Measurements from ENCODE around the gene MIDN.

MIDN gene

GRCh38 chr19:1282588-1283206 is 34.3 kb downstream of the MIDN start:
- DNase-seq (ENCODE audit: low read depth in 2 of 2), result no peak

GRCh38 chr19:1283207-1283916 is 35.0 kb downstream of the MIDN start:
- no peak for DNase-seq (ENCODE audit: low read depth in 2 of 2)

- DNase-seq (ENCODE audit: low read depth in 2 of 2), result no peak
Observed at GRCh38 chr19:1283917-1284292, 35.5 kb downstream of the MIDN start.

GRCh38 chr19:1284293-1284978 is 36.1 kb downstream of the MIDN start:
- no peak for DNase-seq (ENCODE audit: low read depth in 2 of 2)

GRCh38 chr19:1284979-1285736 is 36.8 kb downstream of the MIDN start:
- DNase-seq (ENCODE audit: low read depth in 2 of 2), result no peak

- no peak for DNase-seq (ENCODE audit: low read depth in 2 of 2)
Observed at GRCh38 chr19:1285737-1286360, 37.5 kb downstream of the MIDN start, which contains the start of gene EFNA2. TSS of gene EFNA2 (plus strand) at chr19:1285873. CDS start at chr19:1286169, 296 bp downstream.

GRCh38 chr19:1286487-1287353 is 38.3 kb downstream of the MIDN start:
- no peak for DNase-seq (ENCODE audit: low read depth in 2 of 2)

- DNase-seq (ENCODE audit: low read depth in 2 of 2), result no peak
Observed at GRCh38 chr19:1287354-1288225, 39.2 kb downstream of the MIDN start.

- no peak for DNase-seq (ENCODE audit: low read depth in 2 of 2)
Observed at GRCh38 chr19:1288226-1288612, 39.8 kb downstream of the MIDN start.

- DNase-seq (ENCODE audit: low read depth in 2 of 2), result no peak
Observed at GRCh38 chr19:1288833-1289685, 40.7 kb downstream of the MIDN start.

- no peak for DNase-seq (ENCODE audit: low read depth in 2 of 2)
Observed at GRCh38 chr19:1289686-1290025, 41.3 kb downstream of the MIDN start.

- no peak for DNase-seq (ENCODE audit: low read depth in 2 of 2)
Observed at GRCh38 chr19:1290196-1290702, 41.9 kb downstream of the MIDN start.

- DNase-seq (ENCODE audit: low read depth in 2 of 2), result no peak
Observed at GRCh38 chr19:1290703-1291651, 42.6 kb downstream of the MIDN start.

- no peak for DNase-seq (ENCODE audit: low read depth in 2 of 2)
Observed at GRCh38 chr19:1291761-1292418, 43.5 kb downstream of the MIDN start.

- no peak for DNase-seq (ENCODE audit: low read depth in 2 of 2)
Observed at GRCh38 chr19:1292419-1293151, 44.2 kb downstream of the MIDN start.

All from stimulated activated CD4-positive, alpha-beta T cell treated with anti-CD3 and anti-CD28 coated beads, Interleukin-1b, Interleukin-23, amount 100 ng/mL, for 1 hour (primary cell).